ENCODE measurements around the gene HEPN1. TPM values are rescaled to one million over a fixed set of nuclear protein-coding genes. Genes with fewer than 3 reads are reported as not detected.
A peak's percentile ranks its signal among the peaks of the same experiment; 100 is the strongest.

Gene HEPN1
- total RNA-seq, 1 experiment from 2014 or later = not detected

DNA sequence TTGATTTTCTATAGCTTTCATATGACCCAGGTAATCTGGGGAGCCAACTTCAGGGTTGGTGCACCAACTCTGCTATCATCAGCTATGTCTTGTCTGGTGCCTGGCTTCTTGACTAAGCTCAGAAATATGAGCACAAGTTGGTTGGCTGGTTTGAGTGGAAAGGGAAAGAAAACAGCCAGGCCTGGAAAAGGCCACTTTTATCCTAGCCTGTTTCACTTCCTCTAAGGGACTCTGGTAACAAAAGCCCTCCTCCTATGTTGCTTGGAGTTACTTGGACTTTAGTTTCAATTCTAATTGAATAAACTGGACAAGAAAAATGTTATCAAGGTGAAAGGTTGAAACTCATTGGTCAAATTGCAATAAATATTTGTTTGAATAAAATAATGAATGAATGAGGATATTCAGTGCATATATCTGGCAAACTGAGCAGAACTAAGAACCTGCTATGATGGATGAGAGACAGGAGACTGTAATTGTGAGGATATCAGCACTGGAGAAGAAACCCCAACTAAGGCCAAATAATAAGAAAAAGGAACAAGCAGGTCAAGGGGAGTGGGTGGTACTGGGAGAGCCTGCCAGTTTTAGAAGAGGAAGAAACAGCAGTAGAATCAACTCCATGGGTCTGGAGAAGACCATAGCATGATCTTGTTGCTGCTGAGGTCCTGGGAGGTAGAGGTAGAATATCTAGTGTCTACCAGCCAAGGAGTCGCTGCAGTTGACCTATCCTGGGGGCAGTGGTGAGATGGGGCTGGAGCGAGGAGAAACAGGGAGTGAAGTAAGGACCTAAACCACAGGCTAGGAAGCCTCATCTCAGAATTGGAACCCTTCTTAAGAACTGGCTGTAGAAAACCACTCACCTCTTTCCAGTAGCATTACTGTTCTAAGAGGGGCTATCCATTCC, 29.6 kb upstream of the HEPN1 start:
- Mint-ChIP-seq H3K4me3 (no peak overlapping the region), H3K27ac (no peak overlapping the region), H3K36me3 (no peaks in the 10 kb centered on the region), H3K9me3 (no peaks in the 10 kb centered on the region), H3K27me3 (ENCODE audit: low read depth) (peaks cover 38% of the 10 kb centered on the region), H3K4me1 (0 out of 2 replicates have a peak, but pooled peaks cover 1% of the 10 kb centered on the region)
- no peak for DNase-seq (ENCODE audit: low spot score)
- ChIA-PET POLR2A (no interaction called here), CTCF (interaction anchor here (1.5 to 3.4 kb wide), 3 partner anchors 11 to 65 kb away, joined by 3 to 20 read pairs (median 6); partner anchors contain the start of gene CCDC15)
- no peak for ATAC-seq
- no peak for TF ChIP-seq JUN (CRISPR knock-in tag; IDR thresholded peaks at IDR 0.05)

DNA sequence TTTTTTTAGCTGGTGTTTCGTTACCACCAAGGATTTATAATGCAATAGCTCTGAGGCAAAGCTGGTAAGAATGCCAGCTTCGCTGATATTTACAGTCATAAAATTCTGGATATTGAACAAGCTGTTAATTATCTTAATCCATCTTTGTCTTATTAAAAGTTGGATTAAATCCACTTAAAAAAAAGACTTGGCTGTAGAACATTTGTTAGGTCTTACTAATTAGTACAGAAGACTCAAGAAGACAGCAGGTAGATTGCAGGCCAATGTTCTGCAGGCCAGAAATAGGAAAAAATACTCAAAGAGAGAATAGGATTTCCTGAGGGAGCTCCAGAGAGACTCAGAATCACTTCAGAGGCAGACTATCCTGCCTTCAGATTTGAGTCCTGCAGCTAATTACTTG, 28.9 kb upstream of the HEPN1 start:
- DNase-seq (ENCODE audit: low spot score) (no peak), ATAC-seq (no peak)
- no peaks in the 10 kb centered on the region for H3K4me1 Mint-ChIP-seq
- no peak overlapping the region for H3K27ac Mint-ChIP-seq
- H3K27me3 Mint-ChIP-seq (ENCODE audit: low read depth) = peaks cover 34% of the 10 kb centered on the region
- POLR2A ChIA-PET = no interaction called here
- H3K4me3 Mint-ChIP-seq = no peak overlapping the region
- TF ChIP-seq CREM (CRISPR knock-in tag; IDR thresholded peaks at IDR 0.05) (no peak), TCF7 (CRISPR knock-in tag; IDR thresholded peaks at IDR 0.05; ENCODE audit: low read depth) (no peak), ZNF423 (CRISPR knock-in tag; IDR thresholded peaks at IDR 0.05) (no peak), ZNF263 (CRISPR knock-in tag; IDR thresholded peaks at IDR 0.05; ENCODE audit: low read depth) (no peak), ZNF138 (CRISPR knock-in tag; conservative IDR thresholded peaks at IDR 0.05) (no peak), GABPB1 (CRISPR knock-in tag; IDR thresholded peaks at IDR 0.05) (no peak), GTF2I (CRISPR knock-in tag; conservative IDR thresholded peaks at IDR 0.05) (no peak), ZBTB21 (CRISPR knock-in tag; IDR thresholded peaks at IDR 0.05; ENCODE audit: borderline replicate concordance) (no peak)
- TF ChIP-seq, protein P1, sequence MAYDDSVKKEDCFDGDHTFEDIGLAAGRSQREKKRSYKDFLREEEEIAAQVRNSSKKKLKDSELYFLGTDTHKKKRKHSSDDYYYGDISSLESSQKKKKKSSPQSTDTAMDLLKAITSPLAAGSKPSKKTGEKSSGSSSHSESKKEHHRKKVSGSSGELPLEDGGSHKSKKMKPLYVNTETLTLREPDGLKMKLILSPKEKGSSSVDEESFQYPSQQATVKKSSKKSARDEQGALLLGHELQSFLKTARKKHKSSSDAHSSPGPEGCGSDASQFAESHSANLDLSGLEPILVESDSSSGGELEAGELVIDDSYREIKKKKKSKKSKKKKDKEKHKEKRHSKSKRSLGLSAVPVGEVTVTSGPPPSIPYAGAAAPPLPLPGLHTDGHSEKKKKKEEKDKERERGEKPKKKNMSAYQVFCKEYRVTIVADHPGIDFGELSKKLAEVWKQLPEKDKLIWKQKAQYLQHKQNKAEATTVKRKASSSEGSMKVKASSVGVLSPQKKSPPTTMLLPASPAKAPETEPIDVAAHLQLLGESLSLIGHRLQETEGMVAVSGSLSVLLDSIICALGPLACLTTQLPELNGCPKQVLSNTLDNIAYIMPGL (CRISPR knock-in tag; IDR thresholded peaks at IDR 0.05) = no peak
- TF ChIP-seq, protein P2, sequence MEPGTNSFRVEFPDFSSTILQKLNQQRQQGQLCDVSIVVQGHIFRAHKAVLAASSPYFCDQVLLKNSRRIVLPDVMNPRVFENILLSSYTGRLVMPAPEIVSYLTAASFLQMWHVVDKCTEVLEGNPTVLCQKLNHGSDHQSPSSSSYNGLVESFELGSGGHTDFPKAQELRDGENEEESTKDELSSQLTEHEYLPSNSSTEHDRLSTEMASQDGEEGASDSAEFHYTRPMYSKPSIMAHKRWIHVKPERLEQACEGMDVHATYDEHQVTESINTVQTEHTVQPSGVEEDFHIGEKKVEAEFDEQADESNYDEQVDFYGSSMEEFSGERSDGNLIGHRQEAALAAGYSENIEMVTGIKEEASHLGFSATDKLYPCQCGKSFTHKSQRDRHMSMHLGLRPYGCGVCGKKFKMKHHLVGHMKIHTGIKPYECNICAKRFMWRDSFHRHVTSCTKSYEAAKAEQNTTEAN (CRISPR knock-in tag; IDR thresholded peaks at IDR 0.05) = no peak
- no peaks in the 10 kb centered on the region for H3K36me3 Mint-ChIP-seq
- CTCF ChIA-PET = interaction anchor here (1.5 to 2.0 kb wide), 2 partner anchors 10 to 64 kb away, joined by 3 to 6 read pairs; partner anchors contain the start of gene CCDC15
- H3K9me3 Mint-ChIP-seq = no peaks in the 10 kb centered on the region

DNA sequence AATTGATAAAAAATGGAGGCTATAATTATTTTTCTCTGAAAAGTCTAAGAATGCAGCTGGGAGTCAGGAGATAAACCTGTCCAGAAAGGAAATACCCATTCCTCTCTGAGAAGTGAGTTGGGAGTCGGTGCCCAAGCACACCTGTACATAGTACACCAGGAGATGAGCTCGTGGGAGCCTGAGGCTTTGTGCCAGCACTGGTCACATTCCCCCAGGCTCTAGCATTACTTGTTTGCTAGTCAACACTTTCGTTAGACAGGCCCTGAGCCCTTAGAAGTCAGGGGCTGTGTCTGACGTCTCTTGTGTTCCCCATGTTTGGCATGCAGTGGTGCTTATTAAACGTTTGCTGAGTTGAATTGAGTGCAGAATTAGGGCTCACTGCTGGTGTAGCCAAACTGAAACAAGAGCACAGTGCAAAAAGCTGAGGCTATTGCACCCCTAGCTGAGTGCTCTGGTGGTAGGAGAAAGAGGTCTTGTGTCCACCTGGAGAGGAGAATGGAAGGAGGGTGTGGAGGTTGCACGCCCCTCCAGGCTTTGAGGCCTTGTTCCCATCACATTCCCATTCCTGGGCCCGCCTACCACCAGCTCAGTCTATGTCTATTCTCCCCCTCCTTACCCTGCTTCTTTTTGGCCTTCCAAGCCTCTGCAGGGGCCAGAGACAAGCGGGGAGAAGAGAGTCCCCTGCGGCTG, 28.2 kb upstream of the HEPN1 start:
- ChIA-PET POLR2A (no interaction called here), CTCF (interaction anchor here (0.5 to 2.0 kb wide), 7 partner anchors 9 to 200 kb away, joined by 3 to 13 read pairs (median 4); partner anchors contain the start of gene CCDC15)
- no peaks in the 10 kb centered on the region for H3K9me3 Mint-ChIP-seq
- no peak for DNase-seq (ENCODE audit: low spot score)
- H3K27me3 Mint-ChIP-seq (ENCODE audit: low read depth) = peaks cover 29% of the 10 kb centered on the region
- H3K4me1 Mint-ChIP-seq = no peaks in the 10 kb centered on the region
- ATAC-seq = no peak
- no peak overlapping the region for H3K27ac Mint-ChIP-seq
- H3K4me3 Mint-ChIP-seq = no peak overlapping the region
- H3K36me3 Mint-ChIP-seq = no peaks in the 10 kb centered on the region
- TF ChIP-seq ZNF396 (CRISPR knock-in tag; IDR thresholded peaks at IDR 0.05; ENCODE audit: borderline replicate concordance) = no peak

DNA sequence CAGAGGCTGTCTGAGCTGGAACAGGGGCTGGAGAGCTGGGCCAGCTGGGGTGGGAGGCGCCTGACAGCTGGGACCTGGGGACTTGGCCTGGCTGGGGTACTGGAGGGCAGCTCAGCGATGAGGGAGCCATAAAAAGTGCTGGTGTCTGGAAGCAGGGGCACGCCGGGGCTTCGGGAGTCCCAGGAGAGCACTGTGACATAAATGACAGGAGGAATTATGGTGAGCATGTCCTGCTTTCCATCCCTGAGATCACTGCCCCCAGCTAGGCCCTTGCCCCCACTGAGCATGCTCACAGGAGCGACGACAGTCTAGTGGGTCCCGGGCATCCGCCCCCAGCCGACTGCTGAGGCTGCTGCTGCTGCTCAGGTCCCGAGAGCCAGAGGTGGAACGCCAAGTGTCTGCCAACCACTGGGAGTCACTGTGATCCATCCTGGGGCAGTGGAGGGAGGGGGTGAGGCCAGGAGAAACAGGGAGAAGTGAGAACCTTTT, 27.6 kb upstream of the HEPN1 start:
- peak; percentile 84 for ATAC-seq
- H3K4me3 Mint-ChIP-seq = no peak overlapping the region
- peaks cover 29% of the 10 kb centered on the region for H3K27me3 Mint-ChIP-seq (ENCODE audit: low read depth)
- TF ChIP-seq NR1H2 (CRISPR knock-in tag; IDR thresholded peaks at IDR 0.05) (no peak), RORB (CRISPR knock-in tag; IDR thresholded peaks at IDR 0.05) (no peak), ETV6 (CRISPR knock-in tag; IDR thresholded peaks at IDR 0.05) (no peak)
- no peaks in the 10 kb centered on the region for H3K36me3 Mint-ChIP-seq
- no peak overlapping the region for H3K27ac Mint-ChIP-seq
- CTCF ChIA-PET = interaction anchor here (0.8 to 2.0 kb wide), 7 partner anchors 9 to 222 kb away, joined by 3 to 13 read pairs (median 4); partner anchors contain the start of gene CCDC15
- peak; percentile 34 for DNase-seq (ENCODE audit: low spot score)
- POLR2A ChIA-PET = no interaction called here
- no peaks in the 10 kb centered on the region for H3K4me1 Mint-ChIP-seq
- H3K9me3 Mint-ChIP-seq = no peaks in the 10 kb centered on the region
